GM21381 (cell line): Measurements from ENCODE around the gene POLD3.
"Not testable (repeated sequence)": the region's sequence is repeated elsewhere in the genome, so short reads cannot be mapped to it uniquely, and the experiment has no call there.

ENCODE experiments used
- ATAC-seq: cut with Tn5 transposase; IDR thresholded peaks from one replicate; pipeline ENCODE4 v1.9.1; 2021; ENCODE audit warnings: mild to moderate bottlenecking, moderate library complexity; ENCODE audit not compliant: unreplicated experiment

The POLD3 gene

GRCh38 chr11:74636630-74637184, 44.3 kb downstream of the POLD3 start:
- no peak for ATAC-seq

- no peak for ATAC-seq
These were observed 45.3 kb downstream of the POLD3 start for GRCh38 chr11:74637700-74638099.

GRCh38 chr11:74638869-74639268, 46.5 kb downstream of the POLD3 start:
- no peak for ATAC-seq

- ATAC-seq, result no peak
These were observed 47.2 kb downstream of the POLD3 start for GRCh38 chr11:74639533-74639932.

- ATAC-seq, result no peak
These were observed 48.9 kb downstream of the POLD3 start for GRCh38 chr11:74641289-74641688.

GRCh38 chr11:74641905-74642304, 49.5 kb downstream of the POLD3 start:
- no peak for ATAC-seq

GRCh38 chr11:74642912-74643311, 50.5 kb downstream of the POLD3 start:
- ATAC-seq, result no peak

GRCh38 chr11:74644081-74644480, 51.7 kb downstream of the POLD3 start:
- ATAC-seq, result no peak

GRCh38 chr11:74646215-74646614, 53.8 kb downstream of the POLD3 start:
- no peak for ATAC-seq

GRCh38 chr11:74646954-74647353, 54.6 kb downstream of the POLD3 start:
- no peak for ATAC-seq

- no peak for ATAC-seq
These were observed 55.0 kb downstream of the POLD3 start for GRCh38 chr11:74647404-74647803.

GRCh38 chr11:74647831-74648230, 55.4 kb downstream of the POLD3 start:
- ATAC-seq, result no peak

- ATAC-seq, result no peak
These were observed 56.5 kb downstream of the POLD3 start for GRCh38 chr11:74648894-74649293.

GRCh38 chr11:74650498-74650897, 58.1 kb downstream of the POLD3 start:
- ATAC-seq, result no peak

- ATAC-seq, result no peak
These were observed 62.6 kb downstream of the POLD3 start for GRCh38 chr11:74654976-74655375.

GRCh38 chr11:74659124-74659523, 66.7 kb downstream of the POLD3 start:
- not testable (repeated sequence) for ATAC-seq

GRCh38 chr11:74662487-74663103, 70.2 kb downstream of the POLD3 start:
- ATAC-seq, result no peak

- ATAC-seq, result no peak
These were observed 70.9 kb downstream of the POLD3 start for GRCh38 chr11:74663315-74663714.

- ATAC-seq, result no peak
These were observed 77.1 kb downstream of the POLD3 start for GRCh38 chr11:74669211-74670160.

GRCh38 chr11:74670171-74670570, 77.8 kb downstream of the POLD3 start:
- no peak for ATAC-seq

GRCh38 chr11:74671520-74672196, 79.3 kb downstream of the POLD3 start:
- no peak for ATAC-seq
